ENCODE measurements around the gene TNN. TPM values are rescaled to one million over a fixed set of nuclear protein-coding genes. Genes with fewer than 3 reads are reported as not detected.
A peak's percentile ranks its signal among the peaks of the same experiment; 100 is the strongest.

Gene TNN
- total and polyA plus RNA-seq, 2 experiments from 2014 or later = 0.18 to 0.31 TPM

DNA sequence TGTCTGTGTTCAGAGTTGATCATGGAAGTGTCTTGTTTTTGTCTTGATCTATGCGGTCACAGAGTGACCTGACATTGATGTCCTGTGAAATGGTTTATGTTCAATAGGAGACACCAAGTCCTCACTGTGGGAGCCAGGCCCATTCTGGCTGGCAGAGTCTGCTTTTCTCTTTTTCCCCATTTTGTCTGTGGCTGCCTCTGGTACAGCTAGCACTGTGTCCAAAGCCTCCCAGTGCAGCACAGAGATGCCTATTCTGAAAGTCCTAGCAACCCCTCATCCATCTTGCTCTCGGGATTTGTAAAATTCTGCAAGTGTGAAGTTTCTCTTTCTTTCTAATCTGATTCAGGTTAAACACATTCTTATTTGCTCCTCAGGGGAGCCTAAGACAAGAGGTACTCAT is 14.3 kb downstream of the TNN start:
- peaks cover 2% of the 10 kb centered on the region for H3K4me1 Mint-ChIP-seq
- H3K79me2 ChIP-seq (replicated peaks; ENCODE audit: insufficient read depth) = no peaks in the 10 kb centered on the region
- no peak overlapping the region for H3K4me2 ChIP-seq
- H3K9me3 Mint-ChIP-seq = no peaks in the 10 kb centered on the region
- no peaks in the 10 kb centered on the region for H3K36me3 ChIP-seq (ENCODE audit: insufficient read depth)
- H3K4me3 Mint-ChIP-seq = no peak overlapping the region
- peaks cover 5% of the 10 kb centered on the region for H3K27me3 Mint-ChIP-seq (ENCODE audit: insufficient read depth, low read depth, poor library complexity)
- TF ChIP-seq STAT1 (IDR thresholded peaks at IDR 0.05; ENCODE audit: unreplicated experiment) (no peak), NANOG (IDR thresholded peaks at IDR 0.05; ENCODE audit: borderline replicate concordance) (no peak), CREB1 (CRISPR knock-in tag; IDR thresholded peaks at IDR 0.05; ENCODE audit: low read depth) (no peak), EZH2 (IDR thresholded peaks at IDR 0.05; ENCODE audit: low read depth, unreplicated experiment) (no peak), CTCF (conservative IDR thresholded peaks at IDR 0.05; ENCODE audit: low read depth in 2 of 2) (no peak), EZH2phosphoT487 (IDR thresholded peaks at IDR 0.05; ENCODE audit: unreplicated experiment) (no peak), JUNB (IDR thresholded peaks at IDR 0.05; ENCODE audit: unreplicated experiment) (no peak)
- TF ChIP-seq, protein P1, sequence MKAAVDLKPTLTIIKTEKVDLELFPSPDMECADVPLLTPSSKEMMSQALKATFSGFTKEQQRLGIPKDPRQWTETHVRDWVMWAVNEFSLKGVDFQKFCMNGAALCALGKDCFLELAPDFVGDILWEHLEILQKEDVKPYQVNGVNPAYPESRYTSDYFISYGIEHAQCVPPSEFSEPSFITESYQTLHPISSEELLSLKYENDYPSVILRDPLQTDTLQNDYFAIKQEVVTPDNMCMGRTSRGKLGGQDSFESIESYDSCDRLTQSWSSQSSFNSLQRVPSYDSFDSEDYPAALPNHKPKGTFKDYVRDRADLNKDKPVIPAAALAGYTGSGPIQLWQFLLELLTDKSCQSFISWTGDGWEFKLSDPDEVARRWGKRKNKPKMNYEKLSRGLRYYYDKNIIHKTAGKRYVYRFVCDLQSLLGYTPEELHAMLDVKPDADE (IDR thresholded peaks at IDR 0.05) = no peak
- 0 out of 2 replicates have a peak overlapping the region, but pooled peaks have one; percentile 47 for H2AFZ ChIP-seq
- H3F3A ChIP-seq (replicated peaks; ENCODE audit: low read depth) = no peaks in the 10 kb centered on the region
- H3K27me3 ChIP-seq (ENCODE audit: insufficient read depth) = no peaks in the 10 kb centered on the region
- no peaks in the 10 kb centered on the region for H3K36me3 Mint-ChIP-seq (ENCODE audit: low read depth)
- no peaks in the 10 kb centered on the region for H4K20me1 ChIP-seq (replicated peaks; ENCODE audit: insufficient read depth)
- peaks cover 5% of the 10 kb centered on the region for H3K9me2 ChIP-seq (ENCODE audit: insufficient read depth)
- H3K4me3 ChIP-seq = no peak overlapping the region
- ATAC-seq (no peak), DNase-seq (ENCODE audit: low spot score) (no peak)
- H3K27ac Mint-ChIP-seq = no peak overlapping the region
- no peaks in the 10 kb centered on the region for H3K4me1 ChIP-seq (ENCODE audit: insufficient read depth)
- H3K27ac ChIP-seq (ENCODE audit: low read depth) = no peak overlapping the region

DNA sequence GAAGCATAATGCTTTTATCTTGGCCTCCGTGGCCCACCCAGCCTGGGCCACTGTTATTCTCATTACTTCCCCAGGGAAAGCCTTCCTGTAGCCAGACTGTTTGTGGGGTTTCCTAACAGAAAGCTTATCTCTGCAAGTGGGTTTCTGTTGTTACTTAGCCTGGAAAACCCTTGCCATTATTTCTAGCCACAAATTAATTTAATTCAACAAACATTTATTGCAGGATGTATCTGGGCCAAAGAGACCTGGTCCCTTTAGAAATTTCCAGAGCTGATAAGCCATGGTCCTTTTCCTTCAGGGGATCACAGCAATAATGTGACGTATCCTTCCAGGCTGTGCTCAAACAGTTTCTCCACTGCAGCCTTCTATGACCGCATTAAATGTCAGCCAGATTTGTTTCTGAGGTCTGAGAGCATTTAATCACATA is 20.9 kb downstream of the TNN start:
- H3K27me3 Mint-ChIP-seq (ENCODE audit: insufficient read depth, low read depth, poor library complexity) = peaks cover 5% of the 10 kb centered on the region
- H3K79me2 ChIP-seq (replicated peaks; ENCODE audit: insufficient read depth) = no peaks in the 10 kb centered on the region
- H3K4me2 ChIP-seq = no peak overlapping the region
- H3K27ac ChIP-seq (ENCODE audit: low read depth) = no peak overlapping the region
- no peaks in the 10 kb centered on the region for H3K36me3 ChIP-seq (ENCODE audit: insufficient read depth)
- no peak for ATAC-seq
- no peak overlapping the region for H3K27ac Mint-ChIP-seq
- peak overlapping the region; percentile 74; the same call in 1 of the 2 replicates for H2AFZ ChIP-seq
- no peaks in the 10 kb centered on the region for H3K9me3 Mint-ChIP-seq
- H3K4me3 ChIP-seq = no peak overlapping the region
- H3K4me3 Mint-ChIP-seq = no peak overlapping the region
- H4K20me1 ChIP-seq (replicated peaks; ENCODE audit: insufficient read depth) = no peaks in the 10 kb centered on the region
- 0 out of 2 replicates have a peak, but pooled peaks cover 3% of the 10 kb centered on the region for H3K9me2 ChIP-seq (ENCODE audit: insufficient read depth)
- H3K36me3 Mint-ChIP-seq (ENCODE audit: low read depth) = no peaks in the 10 kb centered on the region
- peaks cover 3% of the 10 kb centered on the region; the same call in 1 of the 2 replicates for H3K4me1 ChIP-seq (ENCODE audit: insufficient read depth)
- H3K4me1 Mint-ChIP-seq = peaks cover 17% of the 10 kb centered on the region; the same call in 2 of the 3 replicates
- DNase-seq (ENCODE audit: low spot score) = no peak
- no peaks in the 10 kb centered on the region for H3K27me3 ChIP-seq (ENCODE audit: insufficient read depth)
- H3F3A ChIP-seq (replicated peaks; ENCODE audit: low read depth) = no peaks in the 10 kb centered on the region
- TF ChIP-seq JUNB (IDR thresholded peaks at IDR 0.05; ENCODE audit: unreplicated experiment) (no peak), NANOG (IDR thresholded peaks at IDR 0.05; ENCODE audit: borderline replicate concordance) (no peak), ZNF331 (CRISPR knock-in tag; IDR thresholded peaks at IDR 0.05; ENCODE audit: low read depth) (no peak), POLR2AphosphoS5 (IDR thresholded peaks at IDR 0.05; ENCODE audit: low read depth) (no peak), ZNF114 (CRISPR knock-in tag; IDR thresholded peaks at IDR 0.05) (no peak)
- TF ChIP-seq, protein P2, sequence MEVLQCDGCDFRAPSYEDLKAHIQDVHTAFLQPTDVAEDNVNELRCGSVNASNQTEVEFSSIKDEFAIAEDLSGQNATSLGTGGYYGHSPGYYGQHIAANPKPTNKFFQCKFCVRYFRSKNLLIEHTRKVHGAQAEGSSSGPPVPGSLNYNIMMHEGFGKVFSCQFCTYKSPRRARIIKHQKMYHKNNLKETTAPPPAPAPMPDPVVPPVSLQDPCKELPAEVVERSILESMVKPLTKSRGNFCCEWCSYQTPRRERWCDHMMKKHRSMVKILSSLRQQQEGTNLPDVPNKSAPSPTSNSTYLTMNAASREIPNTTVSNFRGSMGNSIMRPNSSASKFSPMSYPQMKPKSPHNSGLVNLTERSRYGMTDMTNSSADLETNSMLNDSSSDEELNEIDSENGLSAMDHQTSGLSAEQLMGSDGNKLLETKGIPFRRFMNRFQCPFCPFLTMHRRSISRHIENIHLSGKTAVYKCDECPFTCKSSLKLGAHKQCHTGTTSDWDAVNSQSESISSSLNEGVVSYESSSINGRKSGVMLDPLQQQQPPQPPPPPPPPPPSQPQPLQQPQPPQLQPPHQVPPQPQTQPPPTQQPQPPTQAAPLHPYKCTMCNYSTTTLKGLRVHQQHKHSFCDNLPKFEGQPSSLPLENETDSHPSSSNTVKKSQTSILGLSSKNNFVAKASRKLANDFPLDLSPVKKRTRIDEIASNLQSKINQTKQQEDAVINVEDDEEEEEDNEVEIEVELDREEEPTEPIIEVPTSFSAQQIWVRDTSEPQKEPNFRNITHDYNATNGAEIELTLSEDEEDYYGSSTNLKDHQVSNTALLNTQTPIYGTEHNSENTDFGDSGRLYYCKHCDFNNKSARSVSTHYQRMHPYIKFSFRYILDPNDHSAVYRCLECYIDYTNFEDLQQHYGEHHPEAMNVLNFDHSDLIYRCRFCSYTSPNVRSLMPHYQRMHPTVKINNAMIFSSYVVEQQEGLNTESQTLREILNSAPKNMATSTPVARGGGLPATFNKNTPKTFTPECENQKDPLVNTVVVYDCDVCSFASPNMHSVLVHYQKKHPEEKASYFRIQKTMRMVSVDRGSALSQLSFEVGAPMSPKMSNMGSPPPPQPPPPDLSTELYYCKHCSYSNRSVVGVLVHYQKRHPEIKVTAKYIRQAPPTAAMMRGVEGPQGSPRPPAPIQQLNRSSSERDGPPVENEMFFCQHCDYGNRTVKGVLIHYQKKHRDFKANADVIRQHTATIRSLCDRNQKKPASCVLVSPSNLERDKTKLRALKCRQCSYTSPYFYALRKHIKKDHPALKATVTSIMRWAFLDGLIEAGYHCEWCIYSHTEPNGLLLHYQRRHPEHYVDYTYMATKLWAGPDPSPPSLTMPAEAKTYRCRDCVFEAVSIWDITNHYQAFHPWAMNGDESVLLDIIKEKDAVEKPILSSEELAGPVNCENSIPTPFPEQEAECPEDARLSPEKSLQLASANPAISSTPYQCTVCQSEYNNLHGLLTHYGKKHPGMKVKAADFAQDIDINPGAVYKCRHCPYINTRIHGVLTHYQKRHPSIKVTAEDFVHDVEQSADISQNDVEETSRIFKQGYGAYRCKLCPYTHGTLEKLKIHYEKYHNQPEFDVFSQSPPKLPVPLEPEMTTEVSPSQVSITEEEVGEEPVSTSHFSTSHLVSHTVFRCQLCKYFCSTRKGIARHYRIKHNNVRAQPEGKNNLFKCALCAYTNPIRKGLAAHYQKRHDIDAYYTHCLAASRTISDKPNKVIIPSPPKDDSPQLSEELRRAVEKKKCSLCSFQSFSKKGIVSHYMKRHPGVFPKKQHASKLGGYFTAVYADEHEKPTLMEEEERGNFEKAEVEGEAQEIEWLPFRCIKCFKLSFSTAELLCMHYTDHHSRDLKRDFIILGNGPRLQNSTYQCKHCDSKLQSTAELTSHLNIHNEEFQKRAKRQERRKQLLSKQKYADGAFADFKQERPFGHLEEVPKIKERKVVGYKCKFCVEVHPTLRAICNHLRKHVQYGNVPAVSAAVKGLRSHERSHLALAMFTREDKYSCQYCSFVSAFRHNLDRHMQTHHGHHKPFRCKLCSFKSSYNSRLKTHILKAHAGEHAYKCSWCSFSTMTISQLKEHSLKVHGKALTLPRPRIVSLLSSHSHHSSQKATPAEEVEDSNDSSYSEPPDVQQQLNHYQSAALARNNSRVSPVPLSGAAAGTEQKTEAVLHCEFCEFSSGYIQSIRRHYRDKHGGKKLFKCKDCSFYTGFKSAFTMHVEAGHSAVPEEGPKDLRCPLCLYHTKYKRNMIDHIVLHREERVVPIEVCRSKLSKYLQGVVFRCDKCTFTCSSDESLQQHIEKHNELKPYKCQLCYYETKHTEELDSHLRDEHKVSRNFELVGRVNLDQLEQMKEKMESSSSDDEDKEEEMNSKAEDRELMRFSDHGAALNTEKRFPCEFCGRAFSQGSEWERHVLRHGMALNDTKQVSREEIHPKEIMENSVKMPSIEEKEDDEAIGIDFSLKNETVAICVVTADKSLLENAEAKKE (CRISPR knock-in tag; IDR thresholded peaks at IDR 0.05) = no peak

Measured in GM23338 (cell line).